SK-N-SH (cell line): ENCODE data around the gene KLHDC10. TPM values are rescaled to one million over a fixed set of nuclear protein-coding genes. Genes with fewer than 3 reads are reported as not detected.

Source experiments
- CTCF ChIA-PET: fragments of 300-600, 350-600 bp; formaldehyde crosslinking; extraction: SDS; loops from one replicate; lab custom pipeline; 2021; lab: Yijun Ruan, JAX
- POLR2A ChIA-PET: fragments of 350-600 bp; sonication (Branson Sonifier 250); formaldehyde crosslinking; extraction: SDS; loops from one replicate; lab custom pipeline; 2020; ENCODE audit warnings: antibody characterized with exemption, inconsistent platforms; lab: Yijun Ruan, JAX
- DNase-seq: peaks from one replicate; pipeline ENCODE4 v3.0.0; 2012
- H2AFZ ChIP-seq: fragments of 200-600 bp; sonication (generic); 2 replicates; pipeline ENCODE4 v1.8.1; 2016; ENCODE audit warnings: antibody characterized with exemption, mild to moderate bottlenecking, low read depth
- H3F3A ChIP-seq: fragments of 200-600 bp; sonication (generic); replicated peaks from 2 replicates; pipeline ENCODE3; 2016; ENCODE audit warnings: antibody characterized with exemption, mild to moderate bottlenecking; ENCODE audit not compliant: insufficient read depth
- H3K27ac ChIP-seq, 2 experiments: fragments of 200-500 bp in 1 of 2; fragments of 200-600 bp in 1 of 2; sonication (Bioruptor generic) in 1 of 2; sonication (generic), shearing (Covaris generic) in 1 of 2; 2 replicates each; pipeline versions ENCODE4 v1.5.1 to v1.6.1; 2014 to 2016; ENCODE audit warnings: low read depth in 2 of 2, inconsistent platforms in 1 of 2, low read length in 1 of 2, mild to moderate bottlenecking in 1 of 2, mixed read lengths in 1 of 2
- H3K27me3 ChIP-seq: fragments of 200-600 bp; sonication (generic), shearing (Covaris generic); 2 replicates; pipeline ENCODE4 v1.6.1; 2016; ENCODE audit warnings: mixed run types; ENCODE audit not compliant: insufficient read depth
- H3K36me3 ChIP-seq, 2 experiments: fragments of 200-500 bp in 1 of 2; fragments of 200-600 bp in 1 of 2; sonication (Bioruptor generic) in 1 of 2; sonication (generic) in 1 of 2; replicated peaks in 1 of 2; 2 replicates each; pipeline versions ENCODE3 to v1.5.1; 2014 to 2016; ENCODE audit warnings: low read length in 1 of 2, mild to moderate bottlenecking in 1 of 2; ENCODE audit not compliant: insufficient read depth in 2 of 2, control insufficient read depth in 1 of 2
- H3K4me1 ChIP-seq, 2 experiments: fragments of 200-500 bp in 1 of 2; fragments of 200-600 bp in 1 of 2; sonication (Bioruptor generic) in 1 of 2; sonication (generic), shearing (Covaris generic) in 1 of 2; 2 replicates each; pipeline versions ENCODE4 v1.5.1 to v1.6.1; 2014 to 2016; ENCODE audit warnings: low read depth in 1 of 2, low read length in 1 of 2, mixed run types in 1 of 2; ENCODE audit not compliant: insufficient read depth in 2 of 2, control insufficient read depth in 1 of 2
- H3K4me2 ChIP-seq: fragments of 200-600 bp; sonication (generic), shearing (Covaris generic); 2 replicates; pipeline ENCODE4 v1.6.1; 2017; ENCODE audit warnings: mixed run types
- H3K4me3 ChIP-seq, 2 experiments: fragments of 200-500 bp in 1 of 2; fragments of 200-600 bp in 1 of 2; sonication (Bioruptor generic) in 1 of 2; sonication (generic), shearing (Covaris generic) in 1 of 2; 2 replicates each; pipeline versions ENCODE4 v1.5.1 to v1.8.1; 2014 to 2016; ENCODE audit warnings: low read depth in 2 of 2, inconsistent platforms in 1 of 2, low read length in 1 of 2, mild to moderate bottlenecking in 1 of 2, mixed read lengths in 1 of 2, moderate library complexity in 1 of 2
- H3K79me2 ChIP-seq: fragments of 200-600 bp; sonication (generic); 2 replicates; pipeline ENCODE4 v1.8.1; 2017; ENCODE audit warnings: mild to moderate bottlenecking; ENCODE audit not compliant: insufficient read depth
- H3K9ac ChIP-seq: fragments of 200-600 bp; sonication (generic); 2 replicates; pipeline ENCODE4 v1.6.1; 2017; ENCODE audit warnings: mixed run types
- H3K9me2 ChIP-seq: fragments of 200-600 bp; sonication (generic); 2 replicates; pipeline ENCODE4 v1.6.1; 2017; ENCODE audit warnings: mixed run types
- H3K9me3 ChIP-seq: fragments of 200-600 bp; sonication (generic); 2 replicates; pipeline ENCODE4 v1.6.1; 2017; ENCODE audit warnings: mixed run types, mild to moderate bottlenecking, moderate library complexity
- H4K20me1 ChIP-seq: fragments of 200-600 bp; sonication (generic); 2 replicates; pipeline ENCODE4 v1.6.1; 2017; ENCODE audit warnings: mild to moderate bottlenecking, mixed run types; ENCODE audit not compliant: insufficient read depth
- ELF1 ChIP-seq: IDR thresholded peaks from 2 replicates; pipeline ENCODE4 v1.4.0; 2012
- EP300 ChIP-seq, 2 experiments: IDR thresholded peaks; 2 replicates each; pipeline versions ENCODE4 v1.4.0 to v1.6.1; 2012; ENCODE audit warnings: borderline replicate concordance in 1 of 2, low read depth in 1 of 2, low read length in 1 of 2
- EZH2phosphoT487 ChIP-seq: fragments of 200-600 bp; sonication (generic); IDR thresholded peaks from 2 replicates; pipeline ENCODE4 v1.6.1; 2017; ENCODE audit warnings: low read depth, mixed run types, mild to moderate bottlenecking, antibody characterized with exemption, moderate library complexity, borderline replicate concordance
- FOSL2 ChIP-seq: IDR thresholded peaks from 2 replicates; pipeline ENCODE4 v1.4.0; 2012; ENCODE audit warnings: low read depth, mild to moderate bottlenecking, moderate library complexity, borderline replicate concordance
- FOXM1 ChIP-seq: IDR thresholded peaks from 2 replicates; pipeline ENCODE4 v1.4.0; 2012; ENCODE audit warnings: low read depth, mild to moderate bottlenecking
- JUND ChIP-seq: IDR thresholded peaks from 2 replicates; pipeline ENCODE4 v1.4.0; 2012
- MEF2A ChIP-seq: IDR thresholded peaks from 2 replicates; pipeline ENCODE4 v1.4.0; 2012; ENCODE audit warnings: low read depth, borderline replicate concordance
- MXI1 ChIP-seq: IDR thresholded peaks from 2 replicates; pipeline ENCODE4 v1.6.1; 2012; ENCODE audit warnings: mild to moderate bottlenecking, low read depth, low read length, improper control_type of control experiment
- NRF1 ChIP-seq: IDR thresholded peaks from 2 replicates; pipeline ENCODE4 v1.6.1; 2012; ENCODE audit warnings: low read depth, mild to moderate bottlenecking, low read length
- POLR2AphosphoS5 ChIP-seq: IDR thresholded peaks from 2 replicates; pipeline ENCODE4 v1.6.1; 2012; ENCODE audit warnings: low read depth, low read length
- RFX5 ChIP-seq: IDR thresholded peaks from 2 replicates; pipeline ENCODE4 v1.6.1; 2012; ENCODE audit warnings: mild to moderate bottlenecking, improper control_type of control experiment, low read length
- RXRA ChIP-seq: IDR thresholded peaks from 2 replicates; pipeline ENCODE4 v1.4.0; 2012; ENCODE audit warnings: low read depth, mild to moderate bottlenecking, borderline replicate concordance
- SMC3 ChIP-seq: IDR thresholded peaks from 2 replicates; pipeline ENCODE4 v1.6.1; 2012; ENCODE audit warnings: low read depth, low read length, improper control_type of control experiment
- TEAD4 ChIP-seq: IDR thresholded peaks from 2 replicates; pipeline ENCODE4 v1.4.0; 2012; ENCODE audit warnings: mild to moderate bottlenecking, borderline replicate concordance; ENCODE audit not compliant: insufficient read depth
- YY1 ChIP-seq: IDR thresholded peaks from 2 replicates; pipeline ENCODE4 v1.4.0; 2012; ENCODE audit warnings: low read depth, mild to moderate bottlenecking
- WGBS: methylation state at CpG from one replicate; pipeline ENCODE4 v1.1.6; 2017; ENCODE audit warnings: low lambda C conversion rate; 5-methylcytosine and 5-hydroxymethylcytosine counted together
- polyA plus RNA-seq, 3 experiments: library from polyadenylated mRNA; depleted of rRNA; stranded (reverse); fragments of >200 nt; gene quantifications; 2 replicates each; pipeline ENCODE4 v1.2.3, GENCODE V29; 2012
- TF ChIP-seq, protein P1 (sequence below): IDR thresholded peaks from 2 replicates; pipeline ENCODE4 v1.4.0; 2012; ENCODE audit warnings: low read depth
- TF ChIP-seq, protein P2 (sequence below): fragments of 200-600 bp; sonication (generic); IDR thresholded peaks from 2 replicates; pipeline ENCODE4 v1.6.1; 2017; ENCODE audit warnings: antibody characterized with exemption, mild to moderate bottlenecking, moderate library complexity
- TF ChIP-seq, protein P3 (sequence below): fragments of 150-350 bp; IDR thresholded peaks from 2 replicates; pipeline ENCODE4 v1.6.1; 2016; ENCODE audit warnings: mild to moderate bottlenecking, low read depth, low read length
- TF ChIP-seq, protein P4 (sequence below): IDR thresholded peaks from 2 replicates; pipeline ENCODE4 v1.6.1; 2012; ENCODE audit warnings: mild to moderate bottlenecking, low read depth, low read length, moderate library complexity

KLHDC10 gene
- polyA plus RNA-seq, 1 of the 3 experiments (the other 2 are of a cell fraction): 15.9 TPM

GRCh38 chr7:130131191-130131834, 61.0 kb downstream of the KLHDC10 start:
- peaks cover 16% of the 10 kb centered on the region for H3F3A ChIP-seq
- H3K4me2 ChIP-seq: no peak overlapping the region
- H3K27me3 ChIP-seq: no peaks in the 10 kb centered on the region
- peaks cover 66 to 69% of the 10 kb centered on the region in 2 experiments for H3K36me3 ChIP-seq
- TF ChIP-seq EP300 (IDR thresholded peaks at IDR 0.05; ENCODE audit: borderline replicate concordance in 1 of 2, low read depth in 1 of 2, low read length in 1 of 2) (no peak), MEF2A (no peak), NRF1 (no peak), EZH2phosphoT487 (no peak), YY1 (no peak), FOSL2 (no peak)
- TF ChIP-seq, protein P1, sequence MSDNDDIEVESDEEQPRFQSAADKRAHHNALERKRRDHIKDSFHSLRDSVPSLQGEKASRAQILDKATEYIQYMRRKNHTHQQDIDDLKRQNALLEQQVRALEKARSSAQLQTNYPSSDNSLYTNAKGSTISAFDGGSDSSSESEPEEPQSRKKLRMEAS: no peak
- no peak overlapping the region for H3K9ac ChIP-seq
- POLR2A ChIA-PET: no interaction called here
- H4K20me1 ChIP-seq: no peaks in the 10 kb centered on the region
- no peak overlapping the region for H2AFZ ChIP-seq
- no peak overlapping the region for H3K4me3 ChIP-seq
- no peaks in the 10 kb centered on the region for H3K79me2 ChIP-seq
- H3K9me3 ChIP-seq: no peaks in the 10 kb centered on the region
- H3K4me1 ChIP-seq: peaks cover 6 to 23% of the 10 kb centered on the region in 2 experiments; a peak in 3 of 4 replicates
- no peak overlapping the region for H3K27ac ChIP-seq
- CTCF ChIA-PET: interaction anchor here (0.6 kb wide), 1 partner anchor 23 kb away, joined by 3 read pairs; no protein-coding TSS in a partner anchor
- WGBS: 97% methylated on average over 6 of the region's 6 CpGs
- DNase-seq: no peak
- H3K9me2 ChIP-seq: no peaks in the 10 kb centered on the region

DNA sequence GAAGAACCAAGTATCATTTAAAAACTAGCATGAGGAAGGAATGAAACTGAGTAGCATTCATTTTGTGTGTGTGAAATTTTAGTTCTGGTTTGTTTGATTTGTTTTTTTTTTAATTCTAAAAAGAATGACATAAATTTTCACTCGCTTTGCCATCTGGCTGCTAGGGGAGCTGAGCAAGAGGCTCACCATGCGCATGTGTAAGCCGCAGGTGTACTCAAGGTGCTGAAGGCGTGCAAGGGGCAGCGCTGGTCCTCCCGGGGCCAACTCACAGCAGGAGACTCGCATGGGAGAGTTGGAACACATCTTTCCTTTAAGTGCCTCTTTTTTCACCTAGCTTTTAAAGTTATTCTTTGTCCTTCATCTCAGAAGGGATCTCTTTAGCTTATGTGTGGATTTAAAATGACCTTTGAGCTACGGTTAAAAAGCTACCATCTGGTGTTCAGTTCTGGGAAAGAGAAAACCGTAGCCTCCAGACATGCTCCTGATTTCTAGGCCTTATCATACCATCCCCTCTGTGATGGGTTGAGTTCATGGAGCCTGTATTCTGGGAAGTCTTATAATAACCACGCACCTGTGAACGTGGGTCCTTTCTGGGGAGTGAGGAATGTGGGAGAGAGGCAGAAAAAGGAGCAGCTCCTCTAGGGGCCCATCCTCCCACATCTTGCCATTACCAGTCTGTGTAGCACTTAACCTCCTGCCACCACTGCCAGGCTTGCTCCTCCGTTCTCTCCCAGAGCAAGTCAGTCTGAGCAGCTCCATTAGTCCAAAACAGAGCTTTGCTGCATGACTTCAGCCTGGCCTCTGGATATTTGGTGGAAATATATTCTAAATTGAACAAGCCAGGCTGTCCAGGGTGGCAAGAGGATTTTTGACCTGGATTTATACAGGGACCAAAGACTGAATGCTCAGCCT, 61.9 kb downstream of the KLHDC10 start:
- H3K9ac ChIP-seq: no peak overlapping the region
- H3K9me3 ChIP-seq: no peaks in the 10 kb centered on the region
- 96% methylated on average over 12 of the region's 12 CpGs for WGBS
- H3K27me3 ChIP-seq: no peaks in the 10 kb centered on the region
- H3K27ac ChIP-seq: no peak overlapping the region
- DNase-seq: no peak
- peaks cover 8% of the 10 kb centered on the region for H3F3A ChIP-seq
- POLR2A ChIA-PET: no interaction called here
- no peaks in the 10 kb centered on the region for H4K20me1 ChIP-seq
- no peaks in the 10 kb centered on the region for H3K79me2 ChIP-seq
- H3K4me3 ChIP-seq: no peak overlapping the region
- peaks cover 64 to 75% of the 10 kb centered on the region in 2 experiments for H3K36me3 ChIP-seq
- no peak overlapping the region for H3K4me2 ChIP-seq
- H2AFZ ChIP-seq: no peak overlapping the region
- H3K4me1 ChIP-seq: peaks cover 4 to 23% of the 10 kb centered on the region in 2 experiments; a peak in 3 of 4 replicates
- H3K9me2 ChIP-seq: no peaks in the 10 kb centered on the region
- CTCF ChIA-PET: interaction anchor here (1.1 kb wide), 1 partner anchor 11 kb away, joined by 3 read pairs; no protein-coding TSS in a partner anchor
- TF ChIP-seq, protein P2, sequence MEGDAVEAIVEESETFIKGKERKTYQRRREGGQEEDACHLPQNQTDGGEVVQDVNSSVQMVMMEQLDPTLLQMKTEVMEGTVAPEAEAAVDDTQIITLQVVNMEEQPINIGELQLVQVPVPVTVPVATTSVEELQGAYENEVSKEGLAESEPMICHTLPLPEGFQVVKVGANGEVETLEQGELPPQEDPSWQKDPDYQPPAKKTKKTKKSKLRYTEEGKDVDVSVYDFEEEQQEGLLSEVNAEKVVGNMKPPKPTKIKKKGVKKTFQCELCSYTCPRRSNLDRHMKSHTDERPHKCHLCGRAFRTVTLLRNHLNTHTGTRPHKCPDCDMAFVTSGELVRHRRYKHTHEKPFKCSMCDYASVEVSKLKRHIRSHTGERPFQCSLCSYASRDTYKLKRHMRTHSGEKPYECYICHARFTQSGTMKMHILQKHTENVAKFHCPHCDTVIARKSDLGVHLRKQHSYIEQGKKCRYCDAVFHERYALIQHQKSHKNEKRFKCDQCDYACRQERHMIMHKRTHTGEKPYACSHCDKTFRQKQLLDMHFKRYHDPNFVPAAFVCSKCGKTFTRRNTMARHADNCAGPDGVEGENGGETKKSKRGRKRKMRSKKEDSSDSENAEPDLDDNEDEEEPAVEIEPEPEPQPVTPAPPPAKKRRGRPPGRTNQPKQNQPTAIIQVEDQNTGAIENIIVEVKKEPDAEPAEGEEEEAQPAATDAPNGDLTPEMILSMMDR: no peak
- no peak for TF ChIP-seq MXI1
- TF ChIP-seq, protein P3, sequence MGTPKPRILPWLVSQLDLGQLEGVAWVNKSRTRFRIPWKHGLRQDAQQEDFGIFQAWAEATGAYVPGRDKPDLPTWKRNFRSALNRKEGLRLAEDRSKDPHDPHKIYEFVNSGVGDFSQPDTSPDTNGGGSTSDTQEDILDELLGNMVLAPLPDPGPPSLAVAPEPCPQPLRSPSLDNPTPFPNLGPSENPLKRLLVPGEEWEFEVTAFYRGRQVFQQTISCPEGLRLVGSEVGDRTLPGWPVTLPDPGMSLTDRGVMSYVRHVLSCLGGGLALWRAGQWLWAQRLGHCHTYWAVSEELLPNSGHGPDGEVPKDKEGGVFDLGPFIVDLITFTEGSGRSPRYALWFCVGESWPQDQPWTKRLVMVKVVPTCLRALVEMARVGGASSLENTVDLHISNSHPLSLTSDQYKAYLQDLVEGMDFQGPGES: no peak
- TF ChIP-seq RXRA: no peak
- TF ChIP-seq MEF2A: no peak
- no peak for TF ChIP-seq ELF1
- no peak for TF ChIP-seq SMC3
- TF ChIP-seq FOXM1: no peak
- TF ChIP-seq POLR2AphosphoS5: no peak
- TF ChIP-seq TEAD4: no peak
- no peak for TF ChIP-seq EP300 (IDR thresholded peaks at IDR 0.05; ENCODE audit: borderline replicate concordance in 1 of 2, low read depth in 1 of 2, low read length in 1 of 2)
- TF ChIP-seq, protein P4, sequence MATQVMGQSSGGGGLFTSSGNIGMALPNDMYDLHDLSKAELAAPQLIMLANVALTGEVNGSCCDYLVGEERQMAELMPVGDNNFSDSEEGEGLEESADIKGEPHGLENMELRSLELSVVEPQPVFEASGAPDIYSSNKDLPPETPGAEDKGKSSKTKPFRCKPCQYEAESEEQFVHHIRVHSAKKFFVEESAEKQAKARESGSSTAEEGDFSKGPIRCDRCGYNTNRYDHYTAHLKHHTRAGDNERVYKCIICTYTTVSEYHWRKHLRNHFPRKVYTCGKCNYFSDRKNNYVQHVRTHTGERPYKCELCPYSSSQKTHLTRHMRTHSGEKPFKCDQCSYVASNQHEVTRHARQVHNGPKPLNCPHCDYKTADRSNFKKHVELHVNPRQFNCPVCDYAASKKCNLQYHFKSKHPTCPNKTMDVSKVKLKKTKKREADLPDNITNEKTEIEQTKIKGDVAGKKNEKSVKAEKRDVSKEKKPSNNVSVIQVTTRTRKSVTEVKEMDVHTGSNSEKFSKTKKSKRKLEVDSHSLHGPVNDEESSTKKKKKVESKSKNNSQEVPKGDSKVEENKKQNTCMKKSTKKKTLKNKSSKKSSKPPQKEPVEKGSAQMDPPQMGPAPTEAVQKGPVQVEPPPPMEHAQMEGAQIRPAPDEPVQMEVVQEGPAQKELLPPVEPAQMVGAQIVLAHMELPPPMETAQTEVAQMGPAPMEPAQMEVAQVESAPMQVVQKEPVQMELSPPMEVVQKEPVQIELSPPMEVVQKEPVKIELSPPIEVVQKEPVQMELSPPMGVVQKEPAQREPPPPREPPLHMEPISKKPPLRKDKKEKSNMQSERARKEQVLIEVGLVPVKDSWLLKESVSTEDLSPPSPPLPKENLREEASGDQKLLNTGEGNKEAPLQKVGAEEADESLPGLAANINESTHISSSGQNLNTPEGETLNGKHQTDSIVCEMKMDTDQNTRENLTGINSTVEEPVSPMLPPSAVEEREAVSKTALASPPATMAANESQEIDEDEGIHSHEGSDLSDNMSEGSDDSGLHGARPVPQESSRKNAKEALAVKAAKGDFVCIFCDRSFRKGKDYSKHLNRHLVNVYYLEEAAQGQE: no peak
- no peak for TF ChIP-seq JUND
- no peak for TF ChIP-seq RFX5
